RWPE2 (cell line): ENCODE data around the gene HIVEP1.

ENCODE experiments used
- ATAC-seq: fragments of 200-7000 bp; cut with Tn5 transposase; 3 replicates; pipeline ENCODE4 v1.9.1; 2021; ENCODE audit warnings: low read depth
- DNase-seq: peaks from one replicate; pipeline ENCODE4 v3.0.0-alpha.2; 2020; ENCODE audit warnings: low spot score
- H3K27ac ChIP-seq: fragments of 450-650 bp; 2 replicates; pipeline ENCODE4 v1.5.1; 2017; ENCODE audit warnings: mild to moderate bottlenecking; ENCODE audit not compliant: poor library complexity, severe bottlenecking
- H3K27me3 ChIP-seq: fragments of 250-450 bp; sonication (Bioruptor Pico); 2 replicates; pipeline ENCODE4 v1.5.1; 2021; ENCODE audit warnings: mild to moderate bottlenecking, moderate library complexity; ENCODE audit not compliant: insufficient read depth, poor library complexity, severe bottlenecking
- H3K36me3 ChIP-seq: fragments of 250-450 bp; sonication (Bioruptor Pico); 2 replicates; pipeline ENCODE4 v1.5.1; 2020; ENCODE audit warnings: low read depth, mild to moderate bottlenecking, moderate library complexity
- H3K4me1 ChIP-seq: fragments of 250-450 bp; sonication (Bioruptor Pico); 2 replicates; pipeline ENCODE4 v1.5.1; 2021; ENCODE audit warnings: mild to moderate bottlenecking, moderate library complexity; ENCODE audit not compliant: insufficient read depth, poor library complexity, severe bottlenecking
- H3K4me3 ChIP-seq: fragments of 250-450 bp; sonication (Bioruptor Pico); 2 replicates; pipeline ENCODE4 v1.5.1; 2021; ENCODE audit warnings: mild to moderate bottlenecking, moderate library complexity; ENCODE audit not compliant: severe bottlenecking
- H3K9me3 ChIP-seq: fragments of 250-450 bp; sonication (Bioruptor Pico); 2 replicates; pipeline ENCODE4 v1.5.1; 2021; ENCODE audit warnings: mild to moderate bottlenecking, moderate library complexity; ENCODE audit not compliant: severe bottlenecking
- TF ChIP-seq, protein P1 (sequence below): fragments of 450-650 bp; IDR thresholded peaks from one replicate; pipeline ENCODE4 v1.5.1; 2017; ENCODE audit warnings: mild to moderate bottlenecking, moderate library complexity; ENCODE audit not compliant: poor library complexity, severe bottlenecking

HIVEP1 gene

GRCh38 chr6:12169377-12169776, 157.3 kb downstream of the HIVEP1 start:
- H3K4me3 ChIP-seq = no peak overlapping the region
- no peak overlapping the region for H3K27ac ChIP-seq
- DNase-seq (no peak), ATAC-seq (no peak)
- 0 out of 2 replicates have a peak, but pooled peaks cover 1% of the 10 kb centered on the region for H3K36me3 ChIP-seq
- no peaks in the 10 kb centered on the region for H3K27me3 ChIP-seq
- H3K9me3 ChIP-seq = no peaks in the 10 kb centered on the region
- TF ChIP-seq, protein P1, sequence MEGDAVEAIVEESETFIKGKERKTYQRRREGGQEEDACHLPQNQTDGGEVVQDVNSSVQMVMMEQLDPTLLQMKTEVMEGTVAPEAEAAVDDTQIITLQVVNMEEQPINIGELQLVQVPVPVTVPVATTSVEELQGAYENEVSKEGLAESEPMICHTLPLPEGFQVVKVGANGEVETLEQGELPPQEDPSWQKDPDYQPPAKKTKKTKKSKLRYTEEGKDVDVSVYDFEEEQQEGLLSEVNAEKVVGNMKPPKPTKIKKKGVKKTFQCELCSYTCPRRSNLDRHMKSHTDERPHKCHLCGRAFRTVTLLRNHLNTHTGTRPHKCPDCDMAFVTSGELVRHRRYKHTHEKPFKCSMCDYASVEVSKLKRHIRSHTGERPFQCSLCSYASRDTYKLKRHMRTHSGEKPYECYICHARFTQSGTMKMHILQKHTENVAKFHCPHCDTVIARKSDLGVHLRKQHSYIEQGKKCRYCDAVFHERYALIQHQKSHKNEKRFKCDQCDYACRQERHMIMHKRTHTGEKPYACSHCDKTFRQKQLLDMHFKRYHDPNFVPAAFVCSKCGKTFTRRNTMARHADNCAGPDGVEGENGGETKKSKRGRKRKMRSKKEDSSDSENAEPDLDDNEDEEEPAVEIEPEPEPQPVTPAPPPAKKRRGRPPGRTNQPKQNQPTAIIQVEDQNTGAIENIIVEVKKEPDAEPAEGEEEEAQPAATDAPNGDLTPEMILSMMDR = no peak
- H3K4me1 ChIP-seq = peaks cover 3% of the 10 kb centered on the region

- ATAC-seq (no peak), DNase-seq (no peak)
- TF ChIP-seq, protein P1 = no peak
- Histone ChIP-seq H3K9me3 (no peaks in the 10 kb centered on the region), H3K4me3 (no peak overlapping the region), H3K36me3 (no peaks in the 10 kb centered on the region), H3K27ac (no peak overlapping the region), H3K4me1 (peaks cover 8% of the 10 kb centered on the region), H3K27me3 (no peaks in the 10 kb centered on the region)
These were observed 158.4 kb downstream of the HIVEP1 start for GRCh38 chr6:12170351-12171092.

DNA sequence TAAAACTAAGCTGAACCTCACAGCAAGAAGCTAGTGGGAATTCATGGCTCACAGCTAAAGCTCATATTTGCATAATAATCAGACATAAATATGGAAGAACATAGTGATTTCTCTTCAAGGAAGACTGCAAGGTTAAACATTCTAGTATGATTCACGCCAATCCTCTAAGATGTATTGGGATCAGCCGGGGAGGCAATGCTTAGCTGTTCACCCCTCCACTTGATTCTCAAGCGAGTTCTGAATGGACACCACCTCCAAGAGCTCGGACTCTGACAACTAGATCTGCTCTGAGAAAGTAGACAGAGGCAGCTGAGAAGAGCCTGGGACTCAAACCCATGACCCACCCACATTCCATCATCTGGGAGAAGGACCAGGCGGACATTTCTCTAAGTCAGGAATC, 159.6 kb downstream of the HIVEP1 start:
- H3K27me3 ChIP-seq = no peaks in the 10 kb centered on the region
- no peak for DNase-seq
- no peaks in the 10 kb centered on the region for H3K9me3 ChIP-seq
- no peaks in the 10 kb centered on the region for H3K36me3 ChIP-seq
- TF ChIP-seq, protein P1 = no peak
- no peak overlapping the region for H3K4me3 ChIP-seq
- H3K27ac ChIP-seq = no peak overlapping the region
- H3K4me1 ChIP-seq = peaks cover 8% of the 10 kb centered on the region
- no peak for ATAC-seq

DNA sequence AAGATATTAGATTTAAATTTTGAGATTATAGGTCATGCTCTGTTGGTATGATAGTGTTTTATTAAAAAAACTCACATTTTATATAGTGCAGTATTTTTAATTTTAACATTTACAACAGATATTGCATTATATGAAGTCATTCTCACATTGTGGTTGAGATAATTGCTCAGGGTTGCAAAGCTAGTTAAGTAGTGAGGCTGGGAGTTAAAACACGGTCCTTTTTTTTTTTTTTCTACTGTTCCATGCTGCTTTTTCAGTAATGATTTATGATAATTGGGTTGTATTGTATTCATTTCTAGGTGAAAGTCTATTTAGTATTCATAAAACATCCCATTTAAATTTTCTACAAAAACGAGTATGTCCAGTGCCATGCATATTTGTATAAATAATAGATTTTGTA, 160.5 kb downstream of the HIVEP1 start:
- H3K4me1 ChIP-seq = peaks cover 5% of the 10 kb centered on the region
- TF ChIP-seq, protein P1 = no peak
- no peak for DNase-seq
- H3K27ac ChIP-seq = no peak overlapping the region
- ATAC-seq = no peak
- no peaks in the 10 kb centered on the region for H3K9me3 ChIP-seq
- no peak overlapping the region for H3K4me3 ChIP-seq
- no peaks in the 10 kb centered on the region for H3K27me3 ChIP-seq
- no peaks in the 10 kb centered on the region for H3K36me3 ChIP-seq

DNA sequence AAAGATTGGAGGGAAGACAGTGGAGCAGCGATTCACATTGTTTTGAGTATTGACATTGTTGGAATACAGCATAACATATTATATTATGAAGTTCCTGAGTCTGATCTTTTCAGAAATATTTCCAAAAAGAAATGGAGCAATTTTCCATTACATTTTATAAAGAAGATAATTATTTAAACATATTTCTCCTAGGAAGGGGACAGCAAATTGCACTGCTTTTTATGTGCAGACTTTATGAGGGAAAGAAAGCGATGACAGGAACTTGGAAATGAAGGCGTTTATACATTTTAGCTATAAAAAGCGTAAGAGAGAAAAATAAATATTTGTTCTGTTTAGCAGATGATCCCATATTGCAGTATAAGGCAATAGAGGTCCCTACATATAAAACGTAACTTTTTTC, 161.1 kb downstream of the HIVEP1 start:
- TF ChIP-seq, protein P1 = no peak
- H3K4me3 ChIP-seq = no peak overlapping the region
- no peak overlapping the region for H3K27ac ChIP-seq
- ATAC-seq = no peak
- DNase-seq = no peak
- no peaks in the 10 kb centered on the region for H3K27me3 ChIP-seq
- no peaks in the 10 kb centered on the region for H3K36me3 ChIP-seq
- H3K4me1 ChIP-seq = peaks cover 5% of the 10 kb centered on the region
- no peaks in the 10 kb centered on the region for H3K9me3 ChIP-seq
